CD4-positive, alpha-beta T cell treated with Interleukin-17A for 1 hour (primary cell): ENCODE measurements around the gene ZEB1.
"Not testable (repeated sequence)": the region's sequence is repeated elsewhere in the genome, so short reads cannot be mapped to it uniquely, and the experiment has no call there.

Experiments used
- DNase-seq: peaks from one replicate; pipeline ENCODE4 v3.0.0-alpha.2; 2020

ZEB1 gene

DNA sequence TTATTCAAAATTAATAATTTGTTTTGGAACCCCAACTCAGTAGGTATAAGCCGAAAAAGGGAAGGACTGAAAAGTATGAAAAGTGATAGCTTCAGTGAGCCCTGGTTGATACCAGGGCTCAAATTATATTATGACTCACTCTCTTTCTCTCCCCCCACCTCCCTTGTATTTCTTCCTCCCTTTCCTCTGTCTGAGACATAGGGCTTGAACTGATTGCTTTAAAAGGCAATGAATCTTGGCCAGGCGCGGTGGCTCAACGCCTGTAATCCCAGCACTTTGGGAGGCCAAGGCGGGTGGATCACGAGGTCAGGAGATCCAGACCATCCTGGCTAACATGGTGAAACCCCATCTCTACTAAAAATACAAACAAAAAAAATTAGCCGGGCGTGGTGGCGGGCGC is 108.3 kb downstream of the ZEB1 start:
- DNase-seq = not testable (repeated sequence)

GRCh38 chr10:31428499-31428898 is 109.5 kb downstream of the ZEB1 start:
- not testable (repeated sequence) for DNase-seq

- DNase-seq = no peak
Measured at GRCh38 chr10:31431021-31431420, 112.0 kb downstream of the ZEB1 start.

DNA sequence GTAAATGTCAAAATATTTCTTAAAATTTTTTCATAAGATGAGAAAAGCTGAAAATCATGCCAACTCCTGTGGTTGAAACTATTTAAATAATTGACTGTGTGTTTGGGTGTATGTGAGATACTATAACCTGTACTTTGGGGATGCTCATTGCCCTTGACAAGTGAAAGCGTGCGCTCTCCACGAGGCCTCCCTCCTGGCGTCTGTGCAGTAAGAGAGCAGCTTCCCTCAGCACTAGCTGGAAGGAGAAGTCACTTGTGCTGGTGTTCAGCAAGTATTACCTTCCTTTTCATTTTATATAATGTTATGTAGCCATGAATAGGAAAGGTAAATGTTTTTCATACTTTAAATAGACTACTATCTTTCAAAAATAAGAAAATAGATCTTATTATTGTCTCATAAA is 118.9 kb downstream of the ZEB1 start:
- DNase-seq = no peak

GRCh38 chr10:31451766-31452165 is 132.8 kb downstream of the ZEB1 start:
- no peak for DNase-seq

DNA sequence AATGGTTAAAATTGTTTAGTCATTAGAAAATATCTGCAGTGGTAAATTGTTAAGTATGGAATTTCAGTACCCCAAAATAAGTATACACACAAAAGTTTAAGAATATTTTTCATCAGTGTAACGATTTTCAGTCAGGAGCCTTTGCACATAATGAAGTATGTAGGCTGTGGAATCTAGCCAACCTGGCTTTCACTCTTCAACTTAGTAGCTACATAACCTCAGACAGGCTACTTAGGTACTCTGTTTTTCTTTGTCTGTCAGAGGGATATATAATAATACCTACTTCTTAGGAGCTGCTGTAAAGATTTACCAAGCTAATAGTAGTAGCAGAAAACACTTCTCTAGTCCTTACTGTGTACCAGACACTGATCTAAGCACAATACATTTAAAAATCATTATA is 137.5 kb downstream of the ZEB1 start:
- no peak for DNase-seq

- no peak for DNase-seq
Measured at GRCh38 chr10:31457858-31458257, 138.8 kb downstream of the ZEB1 start.

DNA sequence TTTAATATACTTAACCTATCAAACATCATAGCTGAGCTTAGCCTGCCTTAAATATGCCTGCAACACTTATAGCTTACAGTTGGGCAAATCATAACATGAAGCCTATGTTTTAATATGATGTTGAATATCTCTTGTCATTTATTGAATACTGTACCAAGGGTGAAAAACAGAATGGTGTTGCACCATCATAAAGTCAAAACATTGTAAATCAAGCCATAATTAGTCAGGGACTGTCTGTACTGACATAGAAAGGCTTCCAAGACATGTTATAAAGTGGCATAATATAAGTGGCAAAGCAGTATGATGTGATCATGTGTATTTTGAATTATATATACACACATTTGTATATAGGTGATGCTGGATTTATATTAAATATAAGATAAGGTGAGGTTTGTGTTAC is 140.0 kb downstream of the ZEB1 start:
- no peak for DNase-seq

DNA sequence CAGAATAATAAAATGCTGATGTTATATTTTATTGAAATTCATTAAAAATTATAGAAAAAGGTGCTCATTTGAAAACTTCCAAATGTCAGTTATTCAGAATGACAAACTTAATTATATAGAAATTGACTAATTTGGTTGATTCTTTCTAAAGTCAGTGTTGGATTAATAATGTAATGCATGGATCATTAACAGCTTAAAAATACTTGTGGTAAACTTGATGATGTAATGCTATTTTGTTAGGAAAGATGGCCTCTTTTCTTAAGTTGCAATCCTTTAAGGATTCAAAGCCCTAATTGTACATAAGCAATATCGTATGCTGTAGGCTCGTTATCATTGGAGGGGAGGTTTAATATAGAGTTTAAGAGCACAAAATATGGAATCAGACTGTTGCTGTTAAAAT is 141.2 kb downstream of the ZEB1 start:
- DNase-seq = no peak

DNA sequence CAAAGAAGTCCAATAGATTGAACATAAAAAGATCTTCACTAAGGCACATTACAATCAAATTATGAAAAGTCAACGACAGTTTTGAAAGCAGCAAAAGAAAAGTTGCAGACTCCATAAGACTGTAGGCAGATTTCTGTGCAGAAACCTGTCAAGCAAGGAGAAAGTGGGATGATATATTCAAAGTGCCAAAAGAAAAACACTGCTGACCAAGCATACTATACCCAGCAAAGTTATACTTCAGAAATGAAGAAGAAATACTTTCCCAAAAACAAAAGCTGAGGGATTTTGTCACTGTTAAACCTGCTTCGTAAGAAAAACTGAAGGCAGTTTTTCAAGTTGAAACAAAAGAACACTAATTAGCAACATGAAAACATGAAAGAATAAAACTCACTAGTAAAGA is 145.5 kb downstream of the ZEB1 start:
- no peak for DNase-seq

DNA sequence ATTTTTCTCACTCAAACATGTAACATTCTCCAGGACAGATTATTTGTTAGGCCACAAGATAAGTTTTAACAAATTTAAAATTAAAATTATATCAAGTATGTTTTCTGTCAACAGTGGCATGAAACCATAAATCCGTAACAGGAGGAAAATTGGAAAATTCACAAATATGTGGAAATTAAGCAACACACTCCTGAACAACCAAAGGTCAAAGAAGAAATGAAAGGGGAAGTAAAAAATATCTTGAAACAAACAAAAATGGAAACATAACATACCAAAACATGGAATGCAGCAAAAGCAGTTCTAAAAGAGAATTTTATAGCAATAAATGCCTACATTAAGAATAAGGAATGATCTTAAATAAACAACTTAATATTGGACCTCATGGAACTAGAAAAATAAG is 147.3 kb downstream of the ZEB1 start:
- no peak for DNase-seq

- DNase-seq = no peak
Measured at GRCh38 chr10:31467791-31468535, 148.9 kb downstream of the ZEB1 start.

- no peak for DNase-seq
Measured at GRCh38 chr10:31468536-31468859, 149.5 kb downstream of the ZEB1 start.

DNA sequence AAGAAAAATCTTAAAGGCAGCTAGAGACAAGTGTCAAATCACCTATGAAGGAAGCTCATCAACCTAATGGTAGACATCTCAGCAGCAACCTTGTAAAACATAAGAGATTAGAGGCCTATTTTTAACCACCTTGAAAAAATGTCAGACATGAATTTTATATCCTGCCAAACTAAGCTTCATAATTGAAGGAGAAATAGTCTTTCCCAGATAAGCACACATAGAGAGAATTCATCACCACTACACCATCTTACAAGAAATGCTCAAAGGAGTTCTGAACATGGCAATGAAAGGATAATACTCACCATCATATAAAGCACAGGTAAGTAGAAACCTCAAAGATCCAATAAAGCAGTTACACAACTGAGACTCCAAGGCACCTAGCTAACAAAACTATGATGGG is 156.5 kb downstream of the ZEB1 start:
- DNase-seq = no peak

DNA sequence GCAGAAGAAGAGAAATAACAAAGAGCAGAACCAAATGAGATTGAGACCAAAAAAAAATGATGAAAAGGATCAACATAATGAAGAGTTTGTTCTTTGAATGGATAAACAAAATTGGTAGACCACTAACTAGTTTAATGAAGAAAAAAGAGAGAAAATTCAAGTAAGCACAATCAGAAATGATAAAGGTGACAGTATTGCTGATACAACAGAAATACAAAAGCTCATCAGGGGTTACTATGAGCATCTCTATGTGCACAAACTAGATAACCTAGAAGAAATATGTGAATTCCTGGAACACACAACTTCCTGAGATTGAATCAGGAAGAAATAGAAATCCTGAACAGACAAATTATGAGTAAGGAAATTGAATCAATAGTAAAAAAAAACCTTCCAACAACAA is 157.1 kb downstream of the ZEB1 start:
- DNase-seq = no peak

- DNase-seq = no peak
Measured at GRCh38 chr10:31477584-31477983, 158.6 kb downstream of the ZEB1 start.

- no peak for DNase-seq
Measured at GRCh38 chr10:31479752-31480151, 160.7 kb downstream of the ZEB1 start.

GRCh38 chr10:31483546-31483945 is 164.5 kb downstream of the ZEB1 start:
- no peak for DNase-seq

DNA sequence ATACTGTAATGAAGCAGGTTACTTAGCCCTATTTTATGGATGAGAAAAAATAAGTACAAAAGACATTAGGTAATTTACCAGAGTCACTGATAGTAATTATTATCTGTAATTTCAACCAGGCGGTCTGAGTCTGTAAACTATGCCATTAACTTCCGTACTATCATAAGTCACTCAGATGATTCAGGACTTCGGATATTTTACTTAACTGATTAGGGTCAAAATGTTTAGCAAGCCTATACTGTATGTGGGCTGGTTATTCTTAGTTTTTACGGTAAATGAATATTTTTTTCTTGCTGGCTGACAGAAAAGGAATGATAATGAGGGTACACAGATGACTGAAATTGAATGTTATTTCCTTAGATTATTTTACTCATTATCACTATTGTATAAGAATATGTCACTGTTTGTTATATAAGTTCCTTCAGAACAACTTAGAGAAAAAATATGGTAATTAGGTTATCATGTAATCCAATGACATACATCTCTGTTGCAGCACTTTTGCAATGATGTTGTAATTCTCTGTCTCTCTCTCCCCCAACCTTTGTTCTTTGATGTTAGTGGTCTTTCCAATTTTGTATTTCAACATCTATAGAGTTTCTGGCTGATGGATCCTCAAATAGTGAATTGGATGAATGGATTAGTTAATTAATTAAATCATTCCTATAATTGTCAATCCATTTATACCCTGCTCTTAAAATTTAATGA is 165.6 kb downstream of the ZEB1 start:
- no peak for DNase-seq

GRCh38 chr10:31490858-31491504 is 172.0 kb downstream of the ZEB1 start:
- DNase-seq = peak; percentile 51

- peak; percentile 7 for DNase-seq
Measured at GRCh38 chr10:31507427-31507826, 188.4 kb downstream of the ZEB1 start.

- no peak for DNase-seq
Measured at GRCh38 chr10:31508234-31508633, 189.2 kb downstream of the ZEB1 start.

DNA sequence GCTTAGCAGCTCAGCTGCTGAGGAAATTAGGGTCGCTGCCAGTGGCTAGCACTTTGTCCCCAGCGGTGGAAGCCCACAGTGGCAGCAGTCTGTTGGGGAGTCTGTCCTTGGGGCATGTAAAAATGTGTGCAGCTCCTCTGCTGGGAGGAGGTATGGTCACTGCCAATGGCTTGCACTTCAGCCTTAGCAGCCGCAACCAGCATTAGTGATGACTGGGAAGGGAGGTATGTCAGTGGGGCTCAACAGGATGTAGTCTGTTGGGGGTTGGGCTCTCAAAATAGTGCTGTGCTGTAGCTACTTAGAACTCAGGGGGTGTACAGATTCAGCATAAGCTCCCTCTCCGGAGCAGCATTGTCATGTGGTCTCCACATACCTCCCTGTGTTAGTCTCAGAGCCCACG is 189.9 kb downstream of the ZEB1 start:
- DNase-seq = no peak

GRCh38 chr10:31509989-31510388 is 191.0 kb downstream of the ZEB1 start:
- DNase-seq = no peak
